ENCODE results near the gene PEPD.

PEPD gene

DNA sequence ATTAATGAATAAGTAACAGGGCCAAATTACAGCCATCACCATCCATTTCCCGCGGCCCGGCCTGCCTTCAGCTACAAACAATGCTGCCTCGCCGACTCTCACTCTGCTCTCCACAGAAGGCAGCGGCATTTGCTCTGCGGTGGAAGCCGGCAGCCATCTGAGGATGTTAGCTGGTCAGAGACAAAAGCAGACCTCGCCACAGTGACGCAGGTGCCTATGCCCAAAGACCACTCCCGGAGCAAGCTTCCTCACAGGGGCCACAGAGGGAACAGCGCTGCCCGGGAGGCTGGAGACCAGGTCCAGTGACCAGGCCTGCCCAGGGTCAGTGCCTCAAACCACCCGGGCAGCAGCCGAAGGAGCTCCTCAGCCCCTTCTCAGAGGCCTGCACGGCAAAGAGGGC, 16.4 kb downstream of the PEPD start:
- H3K9me2 ChIP-seq (replicated peaks; ENCODE audit: insufficient read depth, low read length): no peaks in the 10 kb centered on the region
- H2AFZ ChIP-seq (ENCODE audit: low read depth, low read length, severe bottlenecking): no peak overlapping the region
- H3K36me3 ChIP-seq (ENCODE audit: low read length): no peaks in the 10 kb centered on the region
- TF ChIP-seq EZH2phosphoT487 (conservative IDR thresholded peaks at IDR 0.05; ENCODE audit: low read length): no peak
- TF ChIP-seq, protein P1, sequence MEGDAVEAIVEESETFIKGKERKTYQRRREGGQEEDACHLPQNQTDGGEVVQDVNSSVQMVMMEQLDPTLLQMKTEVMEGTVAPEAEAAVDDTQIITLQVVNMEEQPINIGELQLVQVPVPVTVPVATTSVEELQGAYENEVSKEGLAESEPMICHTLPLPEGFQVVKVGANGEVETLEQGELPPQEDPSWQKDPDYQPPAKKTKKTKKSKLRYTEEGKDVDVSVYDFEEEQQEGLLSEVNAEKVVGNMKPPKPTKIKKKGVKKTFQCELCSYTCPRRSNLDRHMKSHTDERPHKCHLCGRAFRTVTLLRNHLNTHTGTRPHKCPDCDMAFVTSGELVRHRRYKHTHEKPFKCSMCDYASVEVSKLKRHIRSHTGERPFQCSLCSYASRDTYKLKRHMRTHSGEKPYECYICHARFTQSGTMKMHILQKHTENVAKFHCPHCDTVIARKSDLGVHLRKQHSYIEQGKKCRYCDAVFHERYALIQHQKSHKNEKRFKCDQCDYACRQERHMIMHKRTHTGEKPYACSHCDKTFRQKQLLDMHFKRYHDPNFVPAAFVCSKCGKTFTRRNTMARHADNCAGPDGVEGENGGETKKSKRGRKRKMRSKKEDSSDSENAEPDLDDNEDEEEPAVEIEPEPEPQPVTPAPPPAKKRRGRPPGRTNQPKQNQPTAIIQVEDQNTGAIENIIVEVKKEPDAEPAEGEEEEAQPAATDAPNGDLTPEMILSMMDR (IDR thresholded peaks at IDR 0.05; ENCODE audit: insufficient read depth, low read length, poor library complexity, severe bottlenecking): no peak
- no peaks in the 10 kb centered on the region for H4K20me1 ChIP-seq (ENCODE audit: low read depth, low read length)
- H3K9ac ChIP-seq (ENCODE audit: low read length): no peak overlapping the region
- no peak overlapping the region for H3K27ac ChIP-seq (ENCODE audit: low read depth, low read length)
- no peak overlapping the region for H3K4me2 ChIP-seq (ENCODE audit: low read depth, low read length, poor library complexity, severe bottlenecking)
- H3F3A ChIP-seq (ENCODE audit: insufficient read depth): no peaks in the 10 kb centered on the region
- no peaks in the 10 kb centered on the region for H3K9me3 ChIP-seq (ENCODE audit: insufficient read depth, low read length)
- no peaks in the 10 kb centered on the region for H3K79me2 ChIP-seq (ENCODE audit: insufficient read depth, low read length)
- no peak overlapping the region for H3K4me3 ChIP-seq (ENCODE audit: insufficient read depth, low read length, poor library complexity, severe bottlenecking)
- H3K27me3 ChIP-seq (ENCODE audit: low read length): no peaks in the 10 kb centered on the region

DNA sequence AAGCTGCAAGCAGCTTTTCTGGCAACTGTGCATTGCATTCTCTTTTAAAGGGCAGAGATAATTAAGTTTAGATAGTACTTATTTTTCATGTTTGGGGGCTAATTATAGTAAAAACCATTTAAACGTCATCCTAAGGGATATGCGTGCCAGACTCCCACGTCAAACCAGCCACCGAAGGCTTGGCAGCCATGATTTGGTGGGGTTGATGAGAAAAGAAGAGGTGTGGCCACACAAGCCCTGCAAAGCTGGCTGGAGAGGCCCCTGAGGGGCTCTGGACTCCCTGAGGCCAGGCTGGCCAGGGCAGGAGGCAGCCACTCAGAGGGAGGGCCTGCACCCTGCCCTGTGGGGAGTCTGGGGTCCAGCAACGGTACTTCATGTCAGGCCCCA, 17.5 kb downstream of the PEPD start:
- no peak overlapping the region for H3K4me2 ChIP-seq (ENCODE audit: low read depth, low read length, poor library complexity, severe bottlenecking)
- no peak overlapping the region for H3K27ac ChIP-seq (ENCODE audit: low read depth, low read length)
- H3K27me3 ChIP-seq (ENCODE audit: low read length): no peaks in the 10 kb centered on the region
- H3K4me3 ChIP-seq (ENCODE audit: insufficient read depth, low read length, poor library complexity, severe bottlenecking): no peak overlapping the region
- TF ChIP-seq EZH2phosphoT487 (conservative IDR thresholded peaks at IDR 0.05; ENCODE audit: low read length): no peak
- TF ChIP-seq, protein P1 (IDR thresholded peaks at IDR 0.05; ENCODE audit: insufficient read depth, low read length, poor library complexity, severe bottlenecking): no peak
- no peaks in the 10 kb centered on the region for H3F3A ChIP-seq (ENCODE audit: insufficient read depth)
- H3K9ac ChIP-seq (ENCODE audit: low read length): no peak overlapping the region
- no peaks in the 10 kb centered on the region for H4K20me1 ChIP-seq (ENCODE audit: low read depth, low read length)
- no peak overlapping the region for H2AFZ ChIP-seq (ENCODE audit: low read depth, low read length, severe bottlenecking)
- H3K9me3 ChIP-seq (ENCODE audit: insufficient read depth, low read length): no peaks in the 10 kb centered on the region
- H3K79me2 ChIP-seq (ENCODE audit: insufficient read depth, low read length): no peaks in the 10 kb centered on the region
- H3K36me3 ChIP-seq (ENCODE audit: low read length): no peaks in the 10 kb centered on the region
- no peaks in the 10 kb centered on the region for H3K9me2 ChIP-seq (replicated peaks; ENCODE audit: insufficient read depth, low read length)

DNA sequence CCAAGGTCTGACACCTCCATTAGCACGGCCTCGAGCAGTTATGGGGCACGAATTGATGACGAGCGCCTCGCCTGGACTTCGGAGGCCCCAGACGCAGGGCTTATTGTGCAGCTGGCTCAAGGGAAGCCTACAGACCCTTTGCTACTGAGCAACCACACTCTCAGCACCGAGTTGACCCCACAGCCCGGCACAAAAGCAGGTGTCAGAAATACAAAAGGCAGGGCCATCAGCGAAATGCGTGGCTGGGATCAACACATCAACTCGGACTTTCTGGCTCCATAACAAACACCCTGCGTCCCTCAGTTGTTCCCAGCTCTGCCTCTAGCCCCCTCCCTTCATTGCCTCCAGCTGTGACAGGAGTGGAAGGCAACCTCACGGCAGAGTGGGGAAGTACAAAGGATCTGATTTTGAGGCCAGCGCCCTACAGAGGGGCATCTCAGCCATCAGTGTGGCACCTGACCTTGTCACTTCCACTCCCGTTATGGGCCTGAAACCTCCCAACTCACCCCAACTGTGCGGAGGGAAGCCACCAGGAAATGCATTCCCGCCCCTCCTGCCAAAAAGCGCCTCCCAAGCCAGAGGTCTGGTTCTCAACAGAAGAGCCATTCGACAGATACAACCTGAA, 18.0 kb downstream of the PEPD start:
- H3K9me2 ChIP-seq (replicated peaks; ENCODE audit: insufficient read depth, low read length): no peaks in the 10 kb centered on the region
- H3K4me2 ChIP-seq (ENCODE audit: low read depth, low read length, poor library complexity, severe bottlenecking): no peak overlapping the region
- H3K79me2 ChIP-seq (ENCODE audit: insufficient read depth, low read length): no peaks in the 10 kb centered on the region
- no peaks in the 10 kb centered on the region for H3F3A ChIP-seq (ENCODE audit: insufficient read depth)
- H3K27ac ChIP-seq (ENCODE audit: low read depth, low read length): no peak overlapping the region
- no peak overlapping the region for H2AFZ ChIP-seq (ENCODE audit: low read depth, low read length, severe bottlenecking)
- H3K9ac ChIP-seq (ENCODE audit: low read length): no peak overlapping the region
- H3K36me3 ChIP-seq (ENCODE audit: low read length): no peaks in the 10 kb centered on the region
- no peaks in the 10 kb centered on the region for H4K20me1 ChIP-seq (ENCODE audit: low read depth, low read length)
- H3K4me3 ChIP-seq (ENCODE audit: insufficient read depth, low read length, poor library complexity, severe bottlenecking): no peak overlapping the region
- H3K9me3 ChIP-seq (ENCODE audit: insufficient read depth, low read length): no peaks in the 10 kb centered on the region
- TF ChIP-seq EZH2phosphoT487 (conservative IDR thresholded peaks at IDR 0.05; ENCODE audit: low read length): no peak
- TF ChIP-seq, protein P1 (IDR thresholded peaks at IDR 0.05; ENCODE audit: insufficient read depth, low read length, poor library complexity, severe bottlenecking): no peak
- H3K27me3 ChIP-seq (ENCODE audit: low read length): no peaks in the 10 kb centered on the region
